OCI-M1 (cell line): Measurements from ENCODE around the gene PHPT1.

Source experiments
- DNase-seq: peaks from one replicate; lab custom pipeline; 2025; lab: John Stamatoyannopoulos, UW

Gene PHPT1

GRCh38 chr9:136848393-136849037 lies 694 bp upstream of the PHPT1 start:
- peak; percentile 84 for DNase-seq

GRCh38 chr9:136849960-136850865 lies 1.0 kb downstream of the PHPT1 start:
- DNase-seq, result no peak

- no peak for DNase-seq
Observed at GRCh38 chr9:136850866-136851775, 1.9 kb downstream of the PHPT1 start.

GRCh38 chr9:136851941-136852663 lies 2.9 kb downstream of the PHPT1 start, which contains the start of gene MAMDC4:
Gene MAMDC4 (plus strand): TSS chr9:136852346. CDS start chr9:136852417, 71 bp downstream.
- no peak for DNase-seq

- no peak for DNase-seq
Observed at GRCh38 chr9:136852664-136853595, 3.7 kb downstream of the PHPT1 start.

GRCh38 chr9:136853596-136854112 lies 4.4 kb downstream of the PHPT1 start:
- DNase-seq, result no peak

GRCh38 chr9:136854113-136854841 lies 5.1 kb downstream of the PHPT1 start:
- no peak for DNase-seq

GRCh38 chr9:136854842-136855460 lies 5.7 kb downstream of the PHPT1 start:
- DNase-seq, result no peak

GRCh38 chr9:136855461-136856078 lies 6.4 kb downstream of the PHPT1 start:
- DNase-seq, result no peak

- DNase-seq, result no peak
Observed at GRCh38 chr9:136856079-136856476, 6.9 kb downstream of the PHPT1 start.

- DNase-seq, result no peak
Observed at GRCh38 chr9:136856541-136857141, 7.4 kb downstream of the PHPT1 start.

GRCh38 chr9:136857166-136857565 lies 8.0 kb downstream of the PHPT1 start:
- no peak for DNase-seq

- no peak for DNase-seq
Observed at GRCh38 chr9:136857581-136858412, 8.6 kb downstream of the PHPT1 start.

GRCh38 chr9:136858452-136858843 lies 9.2 kb downstream of the PHPT1 start:
- DNase-seq, result no peak

GRCh38 chr9:136858844-136859757 lies 9.9 kb downstream of the PHPT1 start:
- DNase-seq, result no peak

GRCh38 chr9:136860529-136860928 lies 11.3 kb downstream of the PHPT1 start:
- DNase-seq, result no peak
